Osteocyte (in vitro differentiated cells): ENCODE data around the gene PRSS33. TPM values are rescaled to one million over a fixed set of nuclear protein-coding genes. Genes with fewer than 3 reads are reported as not detected.

Experiments
- DNase-seq: peaks from one replicate; pipeline ENCODE4 v3.0.0; 2021; ENCODE audit warnings: mixed read lengths; ENCODE audit not compliant: unreplicated experiment; ENCODE audit errors: extremely low spot score
- H3K27ac Mint-ChIP-seq: one replicate; pipeline ENCODE4 v1.8.0; 2021; ENCODE audit warnings: mild to moderate bottlenecking, mixed read lengths; ENCODE audit not compliant: unreplicated experiment
- H3K27me3 Mint-ChIP-seq: one replicate; pipeline ENCODE4 v1.8.0; 2021; ENCODE audit warnings: mixed read lengths; ENCODE audit not compliant: unreplicated experiment
- H3K36me3 Mint-ChIP-seq: one replicate; pipeline ENCODE4 v1.8.0; 2021; ENCODE audit warnings: mixed read lengths; ENCODE audit not compliant: unreplicated experiment
- H3K4me1 Mint-ChIP-seq: one replicate; pipeline ENCODE4 v1.8.0; 2021; ENCODE audit warnings: mixed read lengths; ENCODE audit not compliant: unreplicated experiment
- H3K4me3 Mint-ChIP-seq: one replicate; pipeline ENCODE4 v1.8.0; 2021; ENCODE audit warnings: mild to moderate bottlenecking, moderate library complexity, mixed read lengths; ENCODE audit not compliant: unreplicated experiment
- H3K9me3 Mint-ChIP-seq: one replicate; pipeline ENCODE4 v1.8.0; 2021; ENCODE audit warnings: mixed read lengths; ENCODE audit not compliant: unreplicated experiment
- total RNA-seq: library from RNA; stranded (reverse); gene quantifications from 2 replicates; pipeline ENCODE4 v1.2.1, GENCODE V29; 2021
- TF ChIP-seq, protein P1 (sequence below): fragments of 200-600 bp; sonication (generic); IDR thresholded peaks from 2 replicates; pipeline ENCODE4 v1.5.0; 2021; ENCODE audit warnings: antibody characterized with exemption, mild to moderate bottlenecking, moderate library complexity

Gene PRSS33
- total RNA-seq, 1 donor from 2014 or later: not detected

GRCh38 chr16:2806286-2806685, 18.9 kb upstream of the PRSS33 start:
- Mint-ChIP-seq H3K4me1 (no peaks in the 10 kb centered on the region), H3K9me3 (peaks cover 11% of the 10 kb centered on the region), H3K36me3 (peaks cover 1% of the 10 kb centered on the region), H3K4me3 (no peak overlapping the region), H3K27ac (no peak overlapping the region), H3K27me3 (peaks cover 29% of the 10 kb centered on the region)
- no peak for DNase-seq
- TF ChIP-seq, protein P1, sequence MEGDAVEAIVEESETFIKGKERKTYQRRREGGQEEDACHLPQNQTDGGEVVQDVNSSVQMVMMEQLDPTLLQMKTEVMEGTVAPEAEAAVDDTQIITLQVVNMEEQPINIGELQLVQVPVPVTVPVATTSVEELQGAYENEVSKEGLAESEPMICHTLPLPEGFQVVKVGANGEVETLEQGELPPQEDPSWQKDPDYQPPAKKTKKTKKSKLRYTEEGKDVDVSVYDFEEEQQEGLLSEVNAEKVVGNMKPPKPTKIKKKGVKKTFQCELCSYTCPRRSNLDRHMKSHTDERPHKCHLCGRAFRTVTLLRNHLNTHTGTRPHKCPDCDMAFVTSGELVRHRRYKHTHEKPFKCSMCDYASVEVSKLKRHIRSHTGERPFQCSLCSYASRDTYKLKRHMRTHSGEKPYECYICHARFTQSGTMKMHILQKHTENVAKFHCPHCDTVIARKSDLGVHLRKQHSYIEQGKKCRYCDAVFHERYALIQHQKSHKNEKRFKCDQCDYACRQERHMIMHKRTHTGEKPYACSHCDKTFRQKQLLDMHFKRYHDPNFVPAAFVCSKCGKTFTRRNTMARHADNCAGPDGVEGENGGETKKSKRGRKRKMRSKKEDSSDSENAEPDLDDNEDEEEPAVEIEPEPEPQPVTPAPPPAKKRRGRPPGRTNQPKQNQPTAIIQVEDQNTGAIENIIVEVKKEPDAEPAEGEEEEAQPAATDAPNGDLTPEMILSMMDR: no peak

DNA sequence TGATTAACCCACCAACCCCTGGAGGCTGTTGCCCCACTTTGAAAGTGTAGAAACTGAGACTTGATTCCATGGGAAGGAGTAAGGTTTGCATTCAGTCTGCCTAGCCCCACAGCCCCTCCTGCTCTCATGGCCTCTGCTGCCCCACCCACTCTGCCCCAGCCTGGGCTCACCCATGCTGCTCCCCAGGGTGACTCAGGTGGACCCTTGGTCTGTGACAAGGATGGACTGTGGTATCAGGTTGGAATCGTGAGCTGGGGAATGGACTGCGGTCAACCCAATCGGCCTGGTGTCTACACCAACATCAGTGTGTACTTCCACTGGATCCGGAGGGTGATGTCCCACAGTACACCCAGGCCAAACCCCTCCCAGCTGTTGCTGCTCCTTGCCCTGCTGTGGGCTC, 17.4 kb upstream of the PRSS33 start:
- H3K9me3 Mint-ChIP-seq: peaks cover 11% of the 10 kb centered on the region
- H3K36me3 Mint-ChIP-seq: peaks cover 1% of the 10 kb centered on the region
- TF ChIP-seq, protein P1: no peak
- H3K27me3 Mint-ChIP-seq: peaks cover 20% of the 10 kb centered on the region
- H3K4me1 Mint-ChIP-seq: no peaks in the 10 kb centered on the region
- DNase-seq: no peak
- H3K4me3 Mint-ChIP-seq: no peak overlapping the region
- no peak overlapping the region for H3K27ac Mint-ChIP-seq

- no peak overlapping the region for H3K4me3 Mint-ChIP-seq
- H3K27me3 Mint-ChIP-seq: peaks cover 11% of the 10 kb centered on the region
- no peaks in the 10 kb centered on the region for H3K4me1 Mint-ChIP-seq
- TF ChIP-seq, protein P1: no peak
- no peak overlapping the region for H3K27ac Mint-ChIP-seq
- H3K9me3 Mint-ChIP-seq: peaks cover 11% of the 10 kb centered on the region
- DNase-seq: no peak
- peaks cover 1% of the 10 kb centered on the region for H3K36me3 Mint-ChIP-seq
Observed at GRCh38 chr16:2803545-2804195, 16.3 kb upstream of the PRSS33 start.

DNA sequence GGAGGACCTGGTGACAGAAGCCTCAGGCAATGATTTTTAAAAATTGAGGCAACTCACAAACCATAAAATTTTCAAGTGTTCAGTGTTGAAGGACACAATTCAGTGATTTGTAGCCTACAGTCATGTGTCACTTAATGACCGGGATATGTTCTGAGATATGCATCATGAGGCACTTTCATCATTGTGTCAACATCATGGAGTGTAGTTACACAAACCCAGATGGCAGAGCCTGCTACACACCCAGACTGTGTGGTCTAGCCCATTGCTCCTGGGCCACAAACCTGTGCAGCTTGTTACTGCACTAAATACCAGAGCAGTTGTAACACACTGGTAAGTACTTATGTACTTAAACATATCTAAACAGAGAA, 12.5 kb upstream of the PRSS33 start:
- no peak overlapping the region for H3K4me3 Mint-ChIP-seq
- H3K4me1 Mint-ChIP-seq: no peaks in the 10 kb centered on the region
- TF ChIP-seq, protein P1: no peak
- H3K9me3 Mint-ChIP-seq: peaks cover 11% of the 10 kb centered on the region
- DNase-seq: no peak
- peaks cover 1% of the 10 kb centered on the region for H3K36me3 Mint-ChIP-seq
- H3K27me3 Mint-ChIP-seq: peaks cover 16% of the 10 kb centered on the region
- H3K27ac Mint-ChIP-seq: no peak overlapping the region

DNA sequence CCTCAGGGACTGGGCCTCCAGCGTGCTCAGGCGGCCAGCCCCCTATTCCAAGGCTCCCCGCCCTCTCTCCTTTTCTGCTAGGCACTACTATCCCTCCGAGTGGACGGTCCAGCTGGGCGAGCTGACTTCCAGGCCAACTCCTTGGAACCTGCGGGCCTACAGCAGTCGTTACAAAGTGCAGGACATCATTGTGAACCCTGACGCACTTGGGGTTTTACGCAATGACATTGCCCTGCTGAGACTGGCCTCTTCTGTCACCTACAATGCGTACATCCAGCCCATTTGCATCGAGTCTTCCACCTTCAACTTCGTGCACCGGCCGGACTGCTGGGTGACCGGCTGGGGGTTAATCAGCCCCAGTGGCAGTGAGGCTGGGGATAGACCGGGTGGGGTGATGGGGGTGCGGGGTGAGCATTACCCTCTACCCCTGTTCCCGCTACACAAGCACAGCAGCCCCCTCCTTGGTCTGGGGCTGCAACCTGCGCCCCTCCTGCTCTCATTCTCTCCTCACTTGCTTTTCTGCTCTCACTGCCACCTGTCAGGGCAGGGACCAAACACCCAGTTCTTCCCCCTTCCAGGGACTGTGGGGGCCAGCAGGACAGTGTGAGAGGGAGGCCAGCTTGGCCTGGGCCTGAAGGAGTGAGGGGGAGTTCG, 12.0 kb upstream of the PRSS33 start:
- no peak for DNase-seq
- Mint-ChIP-seq H3K4me1 (no peaks in the 10 kb centered on the region), H3K27me3 (peaks cover 21% of the 10 kb centered on the region), H3K4me3 (no peak overlapping the region), H3K9me3 (peaks cover 11% of the 10 kb centered on the region), H3K27ac (no peak overlapping the region), H3K36me3 (peaks cover 1% of the 10 kb centered on the region)
- TF ChIP-seq, protein P1: no peak
